NCI-H2227 (cell line): ENCODE measurements around the gene ZNF695.

ENCODE experiments used
- DNase-seq: peaks from one replicate; lab custom pipeline; 2025; ENCODE audit not compliant: unreplicated experiment; lab: John Stamatoyannopoulos, UW

ZNF695 gene

GRCh38 chr1:246959944-246960693, 47.7 kb downstream of the ZNF695 start:
- no peak for DNase-seq

GRCh38 chr1:246954126-246954525, 53.7 kb downstream of the ZNF695 start:
- DNase-seq: no peak

GRCh38 chr1:246951413-246951812, 56.4 kb downstream of the ZNF695 start:
- DNase-seq: no peak

GRCh38 chr1:246949956-246950355, 57.9 kb downstream of the ZNF695 start:
- no peak for DNase-seq

DNA sequence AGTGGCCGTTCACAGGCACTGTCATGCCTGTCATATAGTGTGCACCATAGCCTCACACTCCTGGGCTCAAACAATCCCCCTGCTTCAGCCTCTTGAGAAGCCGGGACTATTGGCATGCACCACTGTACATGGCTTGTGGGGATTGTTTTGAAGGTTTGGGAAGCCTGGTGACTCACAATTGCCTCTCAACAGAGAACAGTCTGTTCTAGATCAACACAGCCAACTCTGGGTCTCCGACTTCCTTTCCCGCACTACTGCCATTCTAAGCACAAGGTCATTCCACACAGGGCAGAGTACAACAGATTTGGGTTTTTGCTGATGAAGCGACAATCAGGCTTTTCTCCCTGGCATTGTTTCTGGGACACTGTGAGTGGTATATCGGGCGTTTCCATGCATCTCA, 60.6 kb downstream of the ZNF695 start:
- no peak for DNase-seq

GRCh38 chr1:246946366-246946765, 61.5 kb downstream of the ZNF695 start:
- no peak for DNase-seq
